GM21367 (cell line): ENCODE measurements around the gene TBC1D32.
"Not testable (repeated sequence)": the region's sequence is repeated elsewhere in the genome, so short reads cannot be mapped to it uniquely, and the experiment has no call there.

Experiments
- ATAC-seq: cut with Tn5 transposase; IDR thresholded peaks from one replicate; pipeline ENCODE4 v1.9.1; 2021; ENCODE audit not compliant: unreplicated experiment

Gene TBC1D32

DNA sequence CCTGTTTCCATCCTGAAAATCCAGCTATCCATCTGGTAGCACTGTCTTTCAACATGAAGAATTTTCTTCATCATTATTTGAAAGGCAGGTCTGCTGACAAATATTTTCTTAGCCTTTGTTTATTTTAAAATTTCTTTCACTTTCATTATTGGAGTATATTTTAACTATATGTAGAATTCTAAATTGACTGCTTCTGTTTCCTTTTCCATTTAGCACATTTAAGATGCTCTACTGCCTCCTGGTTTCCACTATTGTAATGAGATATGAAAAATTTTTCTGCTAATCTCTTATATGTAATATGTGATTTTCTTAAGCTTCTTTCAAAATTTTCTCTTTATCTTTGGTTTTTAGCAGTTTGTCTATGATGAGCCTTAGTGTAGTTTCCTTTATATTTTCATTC is 97.3 kb downstream of the TBC1D32 start:
- ATAC-seq, result no peak

DNA sequence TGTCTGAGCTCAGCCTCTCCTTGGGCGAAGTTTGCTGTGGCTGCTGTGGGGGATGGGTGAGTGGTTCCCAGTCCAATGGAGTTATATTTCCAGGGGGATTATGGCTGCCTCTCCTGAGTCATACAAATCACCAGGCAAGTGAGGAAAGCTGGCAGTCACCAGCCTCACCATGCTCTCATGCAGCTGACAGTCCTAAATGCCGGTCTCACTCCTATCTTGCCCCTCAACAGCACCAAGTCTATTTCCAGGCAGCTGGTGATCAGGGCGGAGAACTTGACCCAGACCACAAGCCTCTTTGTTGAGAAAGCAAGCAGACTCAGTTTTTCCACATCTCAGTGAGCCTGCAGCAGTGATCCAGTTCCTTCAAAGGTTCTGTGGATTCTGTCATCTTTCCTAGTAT is 98.9 kb downstream of the TBC1D32 start:
- ATAC-seq, result no peak

DNA sequence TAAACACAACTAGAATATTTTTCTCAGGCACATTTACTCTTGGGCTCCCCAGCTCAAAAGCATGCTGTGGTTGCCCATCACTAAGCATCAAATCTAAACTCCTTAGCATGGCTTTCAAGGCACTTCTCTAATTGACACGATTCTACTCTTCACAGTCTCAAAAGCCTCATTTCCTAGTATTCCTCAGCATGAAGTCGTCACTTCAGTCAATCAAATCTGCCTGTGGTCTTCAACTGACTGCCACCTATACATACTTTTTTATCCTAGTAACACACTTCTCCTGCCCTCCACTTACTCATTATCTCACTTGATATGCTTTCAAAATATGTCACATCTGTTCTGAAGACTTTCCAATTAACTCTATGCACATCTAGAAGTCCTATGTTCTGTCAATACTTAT is 110.3 kb downstream of the TBC1D32 start:
- ATAC-seq, result no peak

DNA sequence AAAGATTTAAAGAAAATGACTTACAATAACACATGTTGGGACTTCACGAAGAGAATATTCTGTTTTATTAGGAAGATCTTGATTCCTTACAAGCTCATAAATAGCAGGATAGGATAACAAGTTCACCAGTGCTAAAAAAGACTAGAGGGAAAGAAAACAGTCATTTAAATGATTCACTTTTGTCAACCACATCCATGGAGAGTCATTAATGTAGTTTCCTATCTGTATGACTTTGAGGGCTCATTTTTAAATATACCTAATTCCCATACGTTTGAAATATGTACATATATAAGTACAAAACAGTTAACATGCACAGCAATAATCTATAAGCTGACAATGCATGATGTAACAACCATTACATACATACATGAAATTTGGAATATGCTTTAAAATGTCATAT is 111.1 kb downstream of the TBC1D32 start:
- ATAC-seq, result no peak

DNA sequence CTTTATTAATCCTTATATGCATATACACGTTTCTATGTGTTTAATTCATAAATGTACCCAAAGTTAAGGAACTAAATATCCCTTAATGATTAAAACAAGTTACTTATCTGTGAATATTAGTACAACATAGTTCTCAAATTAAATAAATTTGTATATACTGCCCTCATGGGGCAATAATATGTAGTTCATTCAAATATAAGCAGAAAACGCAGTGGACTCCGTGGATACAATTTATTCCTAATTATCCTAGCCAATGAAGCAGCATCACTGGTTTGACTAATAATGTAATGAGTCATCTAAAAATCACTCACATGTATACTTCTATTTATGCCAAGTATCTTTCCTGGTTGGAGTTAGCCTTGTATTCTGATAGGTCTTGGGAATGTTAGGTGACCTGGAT is 111.6 kb downstream of the TBC1D32 start:
- ATAC-seq, result no peak

DNA sequence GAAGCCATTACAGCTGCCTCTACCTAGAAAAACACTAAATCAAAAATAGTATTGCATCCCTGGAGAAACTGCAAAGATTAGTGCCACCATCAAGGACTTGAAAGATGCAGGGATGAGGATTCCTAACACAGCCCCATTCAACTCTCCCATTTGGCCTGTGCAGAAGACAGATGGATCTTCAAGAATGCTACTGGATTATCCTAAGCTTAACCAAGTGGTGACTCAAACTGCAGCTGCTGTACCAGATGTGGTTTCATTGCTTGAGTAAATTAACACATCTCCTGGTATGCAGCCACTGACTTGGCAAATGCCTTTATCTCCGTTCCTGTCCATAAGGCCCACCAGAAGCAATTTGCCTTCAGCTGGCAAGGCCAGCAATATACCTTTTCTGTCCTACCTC is 117.4 kb downstream of the TBC1D32 start:
- ATAC-seq, result no peak

GRCh38 chr6:121213341-121213740 is 120.9 kb downstream of the TBC1D32 start:
- not testable (repeated sequence) for ATAC-seq

DNA sequence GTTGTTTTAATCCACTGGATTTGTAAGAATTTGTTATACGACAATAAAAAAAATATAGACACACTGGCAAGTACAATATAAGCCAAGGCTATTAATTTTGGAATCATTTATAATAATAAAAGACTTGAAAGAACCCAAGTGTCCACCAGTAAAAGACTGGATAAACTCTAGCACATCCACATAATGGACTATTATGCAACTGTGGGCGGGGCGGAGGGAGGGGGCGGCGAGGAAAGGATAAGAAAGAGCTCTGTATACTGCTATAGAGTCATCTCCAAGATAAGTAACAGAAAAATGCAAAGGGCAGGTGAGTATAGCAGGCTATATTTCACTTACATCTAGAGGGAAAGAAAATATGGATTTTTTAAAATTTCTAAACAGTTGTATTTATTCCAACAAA is 123.3 kb downstream of the TBC1D32 start:
- no peak for ATAC-seq

DNA sequence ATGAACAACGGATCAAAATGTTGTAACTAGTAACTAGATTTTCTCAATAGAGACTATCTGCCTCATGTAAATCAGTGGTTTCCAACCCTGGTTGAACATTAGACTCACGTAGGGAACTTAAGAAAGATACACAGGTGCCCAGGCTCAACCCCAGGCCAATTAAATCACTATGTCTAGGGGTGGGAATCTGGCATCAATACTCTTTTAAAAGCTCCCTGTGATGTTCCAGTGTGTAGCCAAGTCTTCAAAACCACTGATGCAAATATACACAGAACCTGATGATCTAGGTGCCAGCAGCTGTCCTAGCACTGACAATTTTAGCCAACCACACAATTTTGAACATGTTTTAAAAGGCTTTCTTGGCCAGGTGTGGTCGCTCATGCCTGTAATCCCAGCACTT is 128.7 kb downstream of the TBC1D32 start:
- ATAC-seq, result peak; percentile 61

GRCh38 chr6:121201105-121201504 is 133.2 kb downstream of the TBC1D32 start:
- no peak for ATAC-seq

DNA sequence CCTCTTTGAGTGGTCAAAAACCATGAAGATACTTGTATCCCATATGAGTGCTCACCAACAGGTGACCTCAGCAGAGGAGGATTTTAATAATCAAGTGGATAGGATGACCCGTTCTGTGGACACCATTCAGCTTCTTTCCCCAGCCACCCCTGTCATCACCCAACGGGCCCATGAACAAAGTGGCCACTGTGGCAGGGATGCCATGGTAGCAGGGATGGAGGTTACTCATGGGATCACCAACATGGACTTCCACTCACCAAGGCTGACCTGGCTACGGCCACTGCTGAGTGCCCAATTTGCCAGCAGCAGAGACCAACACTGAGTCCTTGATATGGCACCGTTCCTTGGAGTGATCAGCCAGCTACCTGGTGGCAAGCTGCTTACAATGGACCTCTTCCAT is 138.2 kb downstream of the TBC1D32 start:
- not testable (repeated sequence) for ATAC-seq

GRCh38 chr6:121190122-121190521 is 144.2 kb downstream of the TBC1D32 start:
- no peak for ATAC-seq

GRCh38 chr6:121188356-121188755 is 145.9 kb downstream of the TBC1D32 start:
- ATAC-seq, result no peak

- no peak for ATAC-seq
These were observed 146.5 kb downstream of the TBC1D32 start for GRCh38 chr6:121187833-121188200.

DNA sequence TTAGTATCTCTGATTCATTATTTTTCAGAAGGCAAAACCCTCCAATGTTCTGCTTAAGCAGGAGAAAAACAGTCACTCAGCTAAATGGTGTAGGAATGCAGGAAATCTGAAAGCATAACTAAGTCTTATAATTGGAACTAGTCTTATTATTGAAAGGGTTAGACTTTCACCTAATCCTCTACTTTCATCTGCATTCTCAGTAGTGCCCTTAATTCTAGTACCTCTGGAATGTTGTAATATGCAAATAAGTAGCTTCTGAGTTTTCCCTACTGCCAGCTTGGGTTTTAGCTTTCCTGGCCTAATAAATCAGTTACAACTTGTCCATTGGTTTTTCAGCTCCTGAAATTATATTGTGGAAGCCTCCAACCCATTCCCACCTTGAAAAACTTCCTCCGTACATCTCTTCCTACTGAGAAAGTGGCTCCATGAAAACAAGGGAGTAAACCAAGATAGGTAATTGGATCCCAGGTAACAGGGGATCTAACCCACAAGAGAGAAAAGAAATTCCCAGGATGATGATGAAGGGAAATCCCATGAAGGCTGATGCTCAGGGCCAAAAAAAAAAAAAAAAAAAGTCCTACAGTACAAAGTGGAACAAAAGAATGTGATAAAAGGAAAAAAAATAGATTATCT is 147.0 kb downstream of the TBC1D32 start:
- no peak for ATAC-seq

DNA sequence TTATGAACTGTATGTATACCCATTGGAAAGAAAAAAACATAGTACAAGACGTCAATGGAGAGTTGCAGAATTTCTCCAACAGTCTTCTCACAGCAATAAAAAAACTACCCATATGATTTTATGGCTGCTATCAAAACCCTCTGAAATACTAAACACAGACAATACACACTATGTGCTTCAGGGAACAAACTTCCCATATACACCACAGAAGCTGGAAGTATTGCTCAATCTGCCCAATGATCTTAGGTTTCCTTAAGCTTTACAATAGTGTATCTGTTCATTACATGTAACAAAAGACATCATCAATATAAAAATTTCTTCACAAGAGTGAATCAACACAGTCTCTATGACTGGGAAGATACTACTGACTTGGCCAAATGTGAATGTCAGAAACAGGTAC is 150.5 kb downstream of the TBC1D32 start:
- no peak for ATAC-seq

- ATAC-seq, result no peak
These were observed 158.5 kb downstream of the TBC1D32 start for GRCh38 chr6:121175827-121176226.

DNA sequence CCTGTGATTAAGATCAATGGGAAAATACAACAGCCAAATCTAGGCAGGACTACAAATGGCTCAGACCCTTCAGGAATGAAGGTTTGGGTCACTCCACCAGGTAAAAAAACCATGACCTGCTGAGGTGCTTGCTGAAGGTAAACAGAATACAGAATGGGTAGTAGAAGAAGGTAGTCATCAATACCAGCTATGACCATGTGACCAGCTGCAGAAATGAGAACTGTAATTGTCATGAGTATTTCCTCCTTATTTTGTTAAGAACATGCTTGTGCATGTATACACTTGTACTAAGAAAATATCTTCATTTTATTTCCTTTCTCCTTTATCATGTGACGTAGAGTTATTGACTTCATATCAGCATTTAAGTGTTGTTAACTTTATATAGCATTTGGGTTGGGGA is 161.8 kb downstream of the TBC1D32 start:
- not testable (repeated sequence) for ATAC-seq

- ATAC-seq, result no peak
These were observed 162.4 kb downstream of the TBC1D32 start for GRCh38 chr6:121171879-121172278.

DNA sequence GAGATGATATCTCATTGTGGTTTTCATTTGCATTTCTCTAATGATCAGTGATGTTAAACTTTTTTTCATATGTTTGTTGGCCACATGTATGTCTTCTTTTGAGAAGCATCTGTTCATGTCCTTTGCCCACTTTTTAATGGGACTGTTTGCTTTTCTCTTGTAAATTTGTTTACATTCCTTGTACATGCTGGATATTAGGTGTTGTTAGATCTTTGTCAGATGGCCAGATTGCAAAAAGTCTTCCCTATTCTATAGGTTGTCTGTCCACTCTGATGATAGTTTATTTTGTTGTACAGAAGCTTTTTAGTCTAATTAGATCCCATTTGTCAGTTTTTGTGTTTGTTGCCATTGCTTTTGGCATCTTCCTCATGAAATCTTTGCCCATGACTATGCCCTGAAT is 172.4 kb downstream of the TBC1D32 start:
- ATAC-seq, result no peak

DNA sequence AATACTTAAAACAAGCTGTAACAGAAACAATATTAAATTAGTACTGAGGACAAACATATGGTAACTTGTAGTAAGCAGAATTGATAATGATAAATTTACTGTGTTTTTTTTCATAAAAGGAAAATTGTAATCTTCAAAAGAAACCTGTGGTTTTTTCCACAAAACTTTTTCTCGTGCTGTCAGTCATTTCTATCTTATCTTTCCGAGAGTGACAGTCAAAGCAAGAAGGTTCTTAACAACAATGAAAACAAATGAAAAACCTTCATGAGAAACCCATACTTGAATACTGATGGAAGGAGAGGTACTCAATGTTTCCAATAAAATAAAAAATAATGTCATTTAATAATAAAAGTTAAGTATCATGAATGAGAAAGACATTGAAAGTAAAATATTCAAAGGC is 174.0 kb downstream of the TBC1D32 start:
- no peak for ATAC-seq

DNA sequence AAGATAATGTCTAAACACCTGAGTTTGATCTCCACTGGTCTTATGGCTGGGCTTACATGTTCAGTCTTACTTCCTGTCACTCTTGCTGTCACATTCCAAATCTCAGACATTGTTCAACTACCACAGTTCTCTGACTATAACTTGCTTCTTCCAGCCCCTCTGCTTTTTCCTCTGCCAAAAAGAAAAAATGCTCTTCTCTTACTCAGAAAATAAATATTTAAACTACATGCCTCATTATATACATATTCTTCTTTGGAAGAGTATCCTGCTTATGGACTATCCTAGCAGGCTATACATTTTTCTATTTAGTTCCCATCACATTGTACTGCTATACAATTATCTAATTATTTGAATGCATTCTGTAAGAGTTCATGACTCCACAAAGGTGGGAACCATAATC is 175.4 kb downstream of the TBC1D32 start:
- ATAC-seq, result no peak

- no peak for ATAC-seq
These were observed 175.8 kb downstream of the TBC1D32 start for GRCh38 chr6:121158438-121158837.

DNA sequence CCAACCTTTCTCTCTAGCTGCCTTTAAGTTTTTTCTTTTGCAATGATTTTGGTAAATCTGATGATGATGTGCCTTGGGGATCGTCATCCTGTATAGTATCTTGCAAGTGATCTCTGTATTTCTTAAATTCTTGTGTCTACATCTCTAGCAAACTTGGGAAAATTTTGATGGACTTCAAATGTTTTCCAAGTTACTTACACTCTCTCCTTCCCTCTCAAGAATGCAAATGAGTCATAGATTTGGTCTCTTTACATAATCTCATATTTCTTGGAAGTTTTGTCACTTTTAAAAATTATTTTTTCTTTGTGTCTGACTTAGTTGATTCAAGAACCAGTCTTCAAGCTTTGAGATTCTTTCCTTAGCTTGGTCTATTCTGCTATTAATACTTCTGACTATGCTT is 176.4 kb downstream of the TBC1D32 start:
- ATAC-seq, result no peak
